Hematopoietic multipotent progenitor cell treated with erythropoietin and hydrocortisone succinate and interleukin-3 and kit ligand, for 17 days (in vitro differentiated cells): ENCODE measurements around the gene PYCARD.
"Not testable (repeated sequence)": the region's sequence is repeated elsewhere in the genome, so short reads cannot be mapped to it uniquely, and the experiment has no call there.

Experiments used
- DNase-seq: peaks from one replicate; pipeline ENCODE4 v3.0.0-alpha.2; 2015; ENCODE audit warnings: low spot score

Gene PYCARD

GRCh38 chr16:31190818-31191444 lies 11.6 kb downstream of the PYCARD start:
- DNase-seq, result no peak

- DNase-seq, result no peak
These were observed 12.5 kb downstream of the PYCARD start for GRCh38 chr16:31190061-31190460.

DNA sequence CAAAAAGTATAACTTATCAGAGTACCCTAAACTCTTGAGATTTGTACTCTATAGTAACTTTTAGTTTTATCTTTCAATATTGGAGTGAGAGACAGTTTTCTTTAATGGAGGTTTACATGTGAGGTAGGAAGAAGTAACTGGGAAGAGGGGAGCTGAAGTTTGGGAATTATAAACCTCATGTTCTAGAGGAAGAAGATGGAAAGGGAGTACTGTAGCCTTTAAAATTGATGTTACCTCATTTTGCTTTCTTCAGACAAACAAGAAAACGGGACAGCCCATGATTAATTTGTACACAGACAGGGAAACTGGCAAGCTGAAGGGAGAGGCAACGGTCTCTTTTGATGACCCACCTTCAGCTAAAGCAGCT lies 13.2 kb downstream of the PYCARD start:
- DNase-seq, result no peak

DNA sequence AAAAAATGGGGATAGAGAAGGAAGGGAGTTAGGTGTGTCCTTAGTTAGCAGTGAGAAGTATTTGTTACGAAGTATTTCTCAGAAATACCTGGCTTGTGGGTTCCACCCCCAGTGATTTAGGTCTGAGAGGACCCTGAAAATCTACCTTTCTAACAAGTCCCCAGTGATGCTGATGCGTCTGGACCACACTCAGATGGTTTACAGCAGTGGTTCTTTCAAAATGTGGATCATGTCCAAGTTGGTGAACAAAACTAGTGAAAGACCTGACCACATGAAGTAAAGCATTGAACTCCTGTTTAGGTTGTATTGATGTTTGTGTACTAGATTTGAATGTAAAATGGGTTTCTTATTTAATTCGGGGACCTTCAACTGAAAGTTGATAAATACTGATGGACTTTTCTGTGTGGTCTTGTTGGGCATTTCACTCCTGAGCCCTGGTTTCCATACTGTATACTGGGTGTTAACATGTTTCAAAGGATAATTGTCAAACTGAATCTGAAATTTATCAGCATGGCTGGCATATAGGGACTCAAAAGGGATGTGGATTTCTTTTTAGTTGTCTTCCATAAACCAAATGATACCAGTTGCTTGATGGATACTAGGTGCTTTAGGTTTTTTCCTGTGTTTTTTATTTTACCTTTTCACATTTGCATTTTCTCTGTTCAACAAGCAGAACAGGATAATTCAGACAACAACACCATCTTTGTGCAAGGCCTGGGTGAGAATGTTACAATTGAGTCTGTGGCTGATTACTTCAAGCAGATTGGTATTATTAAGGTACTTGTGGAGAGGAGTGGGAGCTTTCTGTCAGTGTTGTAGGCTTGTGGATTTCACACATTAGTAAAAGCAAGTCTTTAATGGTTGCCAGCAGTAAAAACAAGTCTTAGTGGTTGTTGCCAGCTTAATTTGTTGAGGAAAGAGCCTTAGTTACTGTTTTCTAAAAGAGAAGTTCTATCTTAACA lies 13.8 kb downstream of the PYCARD start:
- no peak for DNase-seq

DNA sequence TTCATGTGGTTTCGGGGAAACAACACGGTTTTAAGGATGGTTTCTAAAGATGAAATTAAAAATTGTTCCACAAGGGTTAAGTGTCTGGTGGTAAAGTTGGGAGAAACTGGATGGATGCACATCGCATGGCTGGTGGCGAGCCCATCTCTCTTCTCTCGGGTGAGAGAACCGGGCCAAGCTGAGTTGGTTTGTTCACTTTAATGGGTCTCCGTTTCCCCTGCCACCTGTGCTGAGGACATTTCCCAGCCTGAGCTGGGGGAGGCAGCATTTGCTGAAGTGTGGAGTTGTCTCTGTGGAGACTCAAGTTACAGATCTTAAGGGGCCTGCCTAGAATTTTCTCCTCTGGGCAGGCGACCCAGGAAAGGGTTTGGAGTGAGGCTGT lies 14.8 kb downstream of the PYCARD start:
- DNase-seq, result no peak

- DNase-seq, result no peak
These were observed 15.4 kb downstream of the PYCARD start for GRCh38 chr16:31186930-31187807.

DNA sequence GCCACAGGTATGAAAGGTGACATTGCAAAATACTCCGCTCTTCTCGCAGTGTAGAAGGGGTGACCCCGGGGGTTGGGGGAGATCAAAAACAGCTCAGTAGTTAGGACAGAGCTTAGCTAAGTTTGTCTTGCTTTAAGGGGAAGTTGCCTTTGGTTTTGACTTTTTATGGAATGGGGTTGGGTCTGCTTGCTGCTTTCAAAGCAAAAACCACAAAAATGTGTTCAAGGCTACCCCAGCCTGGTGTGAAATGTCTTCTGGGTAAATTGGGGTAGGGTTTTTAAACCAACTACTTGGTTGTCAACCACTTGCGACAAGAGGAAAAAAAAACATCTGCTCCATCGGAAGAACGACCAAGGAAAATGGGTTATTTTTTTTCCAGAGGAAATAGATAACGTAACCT lies 16.4 kb downstream of the PYCARD start:
- DNase-seq, result no peak

DNA sequence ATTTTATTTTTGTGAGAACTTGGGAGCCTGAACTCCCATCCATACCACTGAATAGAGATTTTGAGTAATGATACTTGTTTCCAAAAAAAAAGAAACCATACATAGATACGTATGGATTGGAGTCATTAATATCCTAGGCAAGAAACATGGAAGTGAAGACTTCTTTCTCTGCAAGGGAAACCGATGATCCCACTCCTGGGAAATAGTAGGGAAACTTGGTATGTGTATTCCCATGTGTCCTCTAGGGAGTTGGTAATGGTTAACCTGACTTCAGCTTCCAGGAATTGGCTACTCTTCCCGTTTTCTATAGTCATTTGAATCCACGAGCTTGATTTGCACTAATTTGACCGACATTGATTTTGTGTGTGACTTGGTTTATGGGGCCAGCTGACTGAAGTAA lies 17.2 kb downstream of the PYCARD start:
- no peak for DNase-seq

DNA sequence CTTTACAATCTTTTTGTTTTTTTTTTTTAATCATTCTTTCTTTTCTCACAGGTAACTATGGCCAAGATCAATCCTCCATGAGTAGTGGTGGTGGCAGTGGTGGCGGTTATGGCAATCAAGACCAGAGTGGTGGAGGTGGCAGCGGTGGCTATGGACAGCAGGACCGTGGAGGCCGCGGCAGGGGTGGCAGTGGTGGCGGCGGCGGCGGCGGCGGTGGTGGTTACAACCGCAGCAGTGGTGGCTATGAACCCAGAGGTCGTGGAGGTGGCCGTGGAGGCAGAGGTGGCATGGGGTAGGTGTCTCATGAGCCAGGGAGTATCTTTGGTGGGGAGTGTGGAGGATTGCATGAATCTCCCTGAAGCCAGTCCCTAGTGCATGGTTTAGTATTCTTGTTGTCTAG lies 17.7 kb downstream of the PYCARD start:
- no peak for DNase-seq

GRCh38 chr16:31183432-31184428 lies 18.8 kb downstream of the PYCARD start:
- no peak for DNase-seq

- no peak for DNase-seq
These were observed 20.2 kb downstream of the PYCARD start for GRCh38 chr16:31182391-31182790.

DNA sequence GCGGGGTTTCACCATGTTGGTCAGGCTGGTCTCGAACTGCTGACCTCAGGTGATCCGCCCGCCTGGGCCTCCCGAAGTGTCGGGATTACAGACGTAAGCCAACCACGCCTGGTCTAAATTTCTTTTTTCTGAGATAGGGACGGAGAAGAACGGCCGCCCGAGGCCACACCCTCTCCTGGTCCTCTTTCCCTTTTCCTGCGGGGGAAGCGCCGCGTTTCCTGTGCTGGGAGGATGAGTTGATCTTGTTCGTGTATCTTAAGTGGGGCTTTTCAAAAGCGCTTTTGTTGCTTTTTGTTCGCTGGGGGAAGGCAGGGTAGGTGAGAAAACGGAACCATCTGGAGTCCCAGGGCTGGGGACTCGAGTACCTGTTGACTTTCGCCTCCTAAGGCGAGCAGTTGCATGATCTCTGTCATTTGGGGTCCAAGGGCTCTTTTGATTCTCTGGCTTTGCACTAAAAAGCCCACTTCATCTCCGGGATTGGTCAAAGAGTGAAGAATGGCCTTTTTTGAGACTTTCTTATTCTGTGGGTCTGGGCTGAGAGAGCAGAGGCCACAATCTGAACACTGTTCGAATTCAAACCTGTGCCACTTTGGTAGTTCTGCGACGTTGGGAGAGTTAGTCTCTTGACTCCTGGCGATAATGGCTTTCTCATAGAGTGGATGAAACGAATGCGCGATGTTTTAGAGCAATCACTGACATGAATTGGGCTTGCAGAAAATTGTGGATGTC lies 21.3 kb downstream of the PYCARD start:
- peak; percentile 59 for DNase-seq

- peak; percentile 98 for DNase-seq
These were observed 22.7 kb downstream of the PYCARD start, which contains the start of gene FUS for GRCh38 chr16:31179747-31180459. FUS (plus strand) TSS chr16:31180139; CDS start chr16:31180215, 76 bp downstream.

DNA sequence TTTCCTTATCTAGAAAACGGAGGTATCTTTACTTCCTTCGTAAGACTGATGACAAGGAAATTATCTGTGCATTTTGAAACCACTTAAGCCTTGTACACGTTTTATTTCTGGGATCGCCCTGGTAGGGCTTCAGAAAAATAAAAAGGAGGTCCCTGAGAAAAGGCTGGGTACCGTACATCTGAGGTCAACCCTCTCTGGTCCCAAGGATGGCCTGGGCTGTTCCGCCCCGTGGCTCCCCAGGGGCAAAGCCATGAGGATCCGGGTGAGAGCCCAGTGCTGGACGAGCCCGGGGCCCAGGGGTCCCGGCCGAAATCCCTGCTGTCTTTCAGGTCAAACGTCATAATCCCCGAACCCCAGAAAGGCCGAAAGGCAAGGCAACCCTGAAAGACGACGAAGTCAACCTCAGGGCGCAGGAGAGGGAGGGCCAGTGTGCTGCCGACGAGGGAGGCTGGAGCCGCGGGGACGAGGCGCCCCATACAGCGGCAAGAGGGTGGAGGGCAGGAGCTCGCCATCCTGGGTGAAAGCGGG lies 23.3 kb downstream of the PYCARD start:
- DNase-seq, result no peak

DNA sequence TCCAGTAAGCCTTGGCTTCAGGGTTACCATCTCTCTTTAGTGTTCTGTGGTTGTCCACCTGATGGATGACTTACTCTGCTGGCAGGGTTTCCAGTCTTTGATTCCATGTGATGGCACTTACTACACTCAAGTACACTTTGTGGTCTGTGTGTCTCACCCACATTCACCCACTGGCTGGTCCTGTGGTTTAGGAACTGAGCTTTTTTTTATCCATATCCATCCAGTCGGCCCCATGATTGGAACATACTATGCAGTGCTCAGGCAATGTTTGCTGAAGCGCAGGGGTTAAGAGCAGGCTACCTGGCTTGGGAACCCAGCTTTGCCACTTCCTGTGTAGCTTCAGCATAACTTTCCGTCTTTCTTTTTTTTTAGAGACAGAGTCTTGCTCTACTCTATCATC lies 25.4 kb downstream of the PYCARD start:
- DNase-seq, result no peak

DNA sequence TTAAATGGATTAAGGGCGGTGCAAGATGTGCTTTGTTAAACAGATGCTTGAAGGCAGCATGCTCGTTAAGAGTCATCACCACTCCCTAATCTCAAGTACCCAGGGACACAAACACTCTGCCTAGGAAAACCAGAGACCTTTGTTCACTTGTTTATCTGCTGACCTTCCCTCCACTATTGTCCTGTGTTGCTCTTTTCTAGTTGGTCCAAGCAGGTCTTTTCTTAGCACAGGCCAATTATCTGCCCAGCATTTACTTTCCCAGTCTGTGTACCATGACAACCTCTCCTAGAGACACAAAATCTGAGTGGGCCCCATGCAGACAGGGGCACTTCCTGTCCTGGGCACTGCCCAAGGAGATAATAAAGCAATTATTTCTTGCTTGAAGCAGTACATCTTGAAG lies 32.5 kb downstream of the PYCARD start:
- DNase-seq, result not testable (repeated sequence)

DNA sequence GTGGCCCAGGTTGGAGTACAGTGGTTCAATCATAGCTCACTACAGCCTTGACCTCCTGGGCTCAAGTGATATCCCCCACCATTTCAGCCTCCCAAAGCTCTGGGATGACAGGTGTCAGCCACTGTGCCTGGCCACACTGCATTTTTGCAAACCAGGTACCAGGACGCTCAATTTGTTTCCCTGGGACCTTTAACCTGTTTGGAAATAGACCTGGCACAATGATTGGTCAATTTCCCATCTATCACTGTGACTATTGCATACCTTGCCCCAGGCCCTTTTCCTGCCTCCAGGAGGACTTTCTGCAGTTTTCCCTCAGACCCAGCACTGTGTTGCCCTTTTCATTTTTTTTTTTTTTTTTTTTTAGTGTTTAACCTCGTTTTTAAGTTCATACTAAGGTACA lies 33.7 kb downstream of the PYCARD start:
- DNase-seq, result no peak

- DNase-seq, result no peak
These were observed 35.2 kb downstream of the PYCARD start for GRCh38 chr16:31167315-31167714.

DNA sequence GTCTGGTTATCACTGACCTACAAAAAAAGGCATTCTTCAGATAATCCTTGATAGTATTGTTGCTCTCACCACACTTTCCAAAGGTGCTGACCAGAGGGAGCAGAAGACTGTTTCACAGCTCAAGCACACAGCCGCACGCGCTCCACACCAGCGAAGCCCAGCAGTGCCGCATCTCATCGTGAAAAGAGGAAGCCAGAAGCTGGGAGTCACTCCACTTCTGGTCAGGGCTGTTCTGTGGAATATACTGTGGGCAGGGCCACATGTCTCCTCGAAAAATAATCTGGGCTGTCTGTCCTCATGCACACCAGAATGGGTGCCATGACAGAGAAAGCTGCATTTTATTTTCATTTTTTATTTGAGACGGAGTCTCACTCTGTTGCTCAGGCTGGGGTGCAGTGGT lies 45.4 kb downstream of the PYCARD start:
- no peak for DNase-seq
